Endothelial cell of umbilical vein (primary cell): ENCODE results near the gene KCNQ5. TPM values are rescaled to one million over a fixed set of nuclear protein-coding genes. Genes with fewer than 3 reads are reported as not detected.

ENCODE experiments used
- BruUV-seq: library from RNA; stranded (reverse); fragments of 400-500 nt; replicated peaks from 2 replicates; lab custom pipeline; 2021; lab: Mats Ljungman, UMichigan
- CTCF ChIA-PET: fragments of 300-600, 350-600 bp; sonication (Branson Sonifier 250); formaldehyde crosslinking; loops from one replicate; lab custom pipeline; 2021; ENCODE audit warnings: antibody characterized with exemption, inconsistent platforms; lab: Charles Lee
- POLR2A ChIA-PET: fragments of 300-600, 350-600 bp; sonication (Branson Sonifier 250); formaldehyde crosslinking; loops from one replicate; lab custom pipeline; 2021; ENCODE audit warnings: antibody characterized with exemption, inconsistent platforms; lab: Charles Lee
- DNase-seq: peaks from one replicate; pipeline ENCODE4 v3.0.0-alpha.2; 2011; ENCODE audit warnings: low read depth, low spot score
- FAIRE-seq: peaks from 2 replicates; lab custom pipeline; 2011; peaks lifted over from hg19 to GRCh38; lab: Jason Lieb, UNC
- H2AFZ ChIP-seq: 2 replicates; pipeline ENCODE4 v1.6.0; 2012; ENCODE audit warnings: low read depth, low read length, control low read depth, inconsistent platforms
- H3K27ac ChIP-seq: 2 replicates; pipeline ENCODE4 v1.5.1; 2011; ENCODE audit warnings: low read depth, mild to moderate bottlenecking, control low read depth, low read length, moderate library complexity; ENCODE audit not compliant: insufficient read depth
- H3K27me3 ChIP-seq, 2 experiments: 2 replicates each; pipeline versions ENCODE4 v1.6.0 to v1.6.1; 2011; ENCODE audit warnings: low read length in 2 of 2, mixed read lengths in 1 of 2; ENCODE audit not compliant: control insufficient read depth in 2 of 2, insufficient read depth in 2 of 2
- H3K36me3 ChIP-seq, 2 experiments: 2 replicates in 1 of 2; 3 replicates in 1 of 2; pipeline ENCODE4 v1.5.1; 2011; ENCODE audit warnings: low read length in 2 of 2, mild to moderate bottlenecking in 1 of 2, moderate library complexity in 1 of 2; ENCODE audit not compliant: control insufficient read depth in 2 of 2, insufficient read depth in 2 of 2; ENCODE audit errors: extremely low read depth in 1 of 2
- H3K4me1 ChIP-seq: 3 replicates; pipeline ENCODE4 v1.5.1; 2011; ENCODE audit warnings: mild to moderate bottlenecking, low read length; ENCODE audit not compliant: control insufficient read depth, insufficient read depth; ENCODE audit errors: extremely low read depth
- H3K4me2 ChIP-seq: 2 replicates; pipeline ENCODE4 v1.6.1; 2011; ENCODE audit warnings: low read length, control low read depth, mixed read lengths; ENCODE audit not compliant: insufficient read depth
- H3K4me3 ChIP-seq, 3 experiments: fragments of 200-600 bp in 1 of 3; sonication (generic), shearing (Covaris generic) in 1 of 3; replicated peaks in 1 of 3; 2 replicates each; pipeline ENCODE4 v1.5.1; 2011 to 2016; ENCODE audit warnings: control low read depth in 3 of 3, low read length in 3 of 3, mild to moderate bottlenecking in 2 of 3, inconsistent platforms in 1 of 3, low read depth in 1 of 3, moderate library complexity in 1 of 3; ENCODE audit not compliant: insufficient read depth in 1 of 3
- H3K79me2 ChIP-seq: 2 replicates; pipeline ENCODE4 v1.6.0; 2012; ENCODE audit warnings: low read length, inconsistent platforms; ENCODE audit not compliant: control insufficient read depth, insufficient read depth
- H3K9ac ChIP-seq: replicated peaks from 2 replicates; pipeline ENCODE3; 2011; ENCODE audit warnings: low read length, control low read depth; ENCODE audit not compliant: insufficient read depth; ENCODE audit errors: extremely low read depth
- H3K9me1 ChIP-seq: replicated peaks from 3 replicates; pipeline ENCODE4 v1.6.0; 2011; ENCODE audit warnings: mild to moderate bottlenecking, low read length; ENCODE audit not compliant: control insufficient read depth, insufficient read depth; ENCODE audit errors: extremely low read depth
- H3K9me3 ChIP-seq: replicated peaks from 2 replicates; pipeline ENCODE4 v1.5.1; 2012; ENCODE audit warnings: low read length, inconsistent platforms; ENCODE audit not compliant: control insufficient read depth, insufficient read depth
- H4K20me1 ChIP-seq: replicated peaks from 2 replicates; pipeline ENCODE3; 2011; ENCODE audit warnings: mild to moderate bottlenecking, low read length; ENCODE audit not compliant: control insufficient read depth, insufficient read depth; ENCODE audit errors: extremely low read depth
- EZH2 ChIP-seq: IDR thresholded peaks from 2 replicates; pipeline ENCODE4 v1.6.1; 2012; ENCODE audit warnings: borderline replicate concordance, low read depth, mild to moderate bottlenecking, moderate library complexity, low read length, inconsistent platforms; ENCODE audit not compliant: severe bottlenecking
- FOS ChIP-seq: IDR thresholded peaks from 2 replicates; pipeline ENCODE4 v1.6.1; 2011; ENCODE audit warnings: mild to moderate bottlenecking, low read length, moderate library complexity, borderline replicate concordance; ENCODE audit not compliant: insufficient read depth
- GATA2 ChIP-seq: IDR thresholded peaks from 2 replicates; pipeline ENCODE4 v1.7.0; 2011; ENCODE audit warnings: low read depth, mild to moderate bottlenecking, moderate library complexity, mixed read lengths, low read length; ENCODE audit not compliant: insufficient read length, insufficient read depth
- JUN ChIP-seq: IDR thresholded peaks from 2 replicates; pipeline ENCODE4 v1.6.1; 2011; ENCODE audit warnings: borderline replicate concordance, low read depth; ENCODE audit not compliant: insufficient read length, insufficient read depth
- MYC ChIP-seq: IDR thresholded peaks from one replicate; pipeline ENCODE4 v1.6.1; 2011; ENCODE audit warnings: mild to moderate bottlenecking, low read depth, low read length
- POLR2A ChIP-seq: IDR thresholded peaks from 2 replicates; pipeline ENCODE4 v1.6.1; 2012; ENCODE audit warnings: low read depth, mild to moderate bottlenecking, control low read depth, low read length
- POLR2AphosphoS5 ChIP-seq: IDR thresholded peaks from 2 replicates; pipeline ENCODE4 v1.6.1; 2012; ENCODE audit warnings: low read depth, mild to moderate bottlenecking, control low read depth, low read length, moderate library complexity; ENCODE audit not compliant: insufficient read depth
- dilution Hi-C: fragments of 300-500 bp; cut with MboI; formaldehyde crosslinking; loops from one replicate; pipeline ENCODE4 v1.15.0; 2019; ENCODE audit warnings: low sequenced_read_pairs; ENCODE audit not compliant: extremely low pct_ligation_motif_present
- intact Hi-C: fragments of 100-400 bp; cut with micrococcal nuclease; formaldehyde crosslinking; loops from one replicate; pipeline ENCODE4 v1.10.0; 2022
- polyA plus RNA-seq, 4 experiments: library from polyadenylated mRNA; depleted of rRNA in 3 of 4; stranded (reverse) in 3 of 4; unstranded in 1 of 4; fragments of >200 nt; gene quantifications; 2 replicates each; pipeline versions ENCODE4 v1.2.1 to v1.2.3, GENCODE V29; 2011 to 2012; ENCODE audit warnings: missing spikeins in 1 of 4
- total RNA-seq: library from RNA; stranded (reverse); gene quantifications from 2 replicates; pipeline ENCODE4 v1.2.3, GENCODE V29; 2021
- TF ChIP-seq, protein P1 (sequence below): IDR thresholded peaks from 2 replicates; pipeline ENCODE4 v1.6.1; 2011; ENCODE audit not compliant: insufficient read depth, insufficient read length
- TF ChIP-seq, protein P2 (sequence below), 2 donors: IDR thresholded peaks; 1 replicate in 1 of 2; 2 replicates in 1 of 2; pipeline ENCODE4 v1.5.1; 2011; ENCODE audit warnings: low read length in 2 of 2, mild to moderate bottlenecking in 2 of 2, moderate library complexity in 2 of 2, control low read depth in 1 of 2, inconsistent platforms in 1 of 2, low read depth in 1 of 2; ENCODE audit not compliant: insufficient read depth in 1 of 2; ENCODE audit errors: extremely low read depth in 1 of 2

The KCNQ5 gene
- total and polyA plus RNA-seq, 2 donors (not counting 3 experiments of a cell fraction or from before 2014, with no cell fraction given): 0.22 TPM; not detected in 1

DNA sequence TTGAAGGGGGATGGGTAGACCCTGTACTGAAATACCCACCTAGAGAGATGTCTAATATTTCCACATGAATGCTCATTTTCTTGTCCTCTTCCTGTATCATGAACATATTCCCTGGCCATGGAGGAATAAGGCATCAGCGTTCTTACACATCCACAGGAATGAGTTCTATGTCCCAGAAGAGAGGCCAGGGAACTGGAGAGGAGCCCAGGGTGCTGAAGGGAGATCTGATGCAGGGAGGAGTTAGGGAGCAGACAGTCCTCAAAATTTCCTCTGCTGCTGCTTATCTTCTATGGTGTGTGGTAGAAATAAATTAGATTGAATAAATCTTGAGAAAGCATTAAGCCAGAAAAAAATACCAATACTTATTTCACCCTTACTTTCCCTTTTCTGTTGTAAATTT lies 295.0 kb downstream of the KCNQ5 start:
- Histone ChIP-seq H3K4me1 (no peaks in the 10 kb centered on the region), H3K79me2 (no peaks in the 10 kb centered on the region), H3K27me3 (peaks cover 1 to 6% of the 10 kb centered on the region in 2 experiments), H3K36me3 (no peaks in the 10 kb centered on the region), H3K9me1 (no peaks in the 10 kb centered on the region), H3K4me3 (no peak overlapping the region), H2AFZ (no peak overlapping the region), H3K9me3 (no peaks in the 10 kb centered on the region), H3K9ac (no peak overlapping the region), H4K20me1 (no peaks in the 10 kb centered on the region), H3K27ac (no peak overlapping the region), H3K4me2 (no peak overlapping the region)
- BruUV-seq: no TSS peak
- intact Hi-C loops: no loop called here
- no peak for TF ChIP-seq POLR2AphosphoS5
- no peak for TF ChIP-seq GATA2
- TF ChIP-seq JUN: no peak
- TF ChIP-seq, protein P1, sequence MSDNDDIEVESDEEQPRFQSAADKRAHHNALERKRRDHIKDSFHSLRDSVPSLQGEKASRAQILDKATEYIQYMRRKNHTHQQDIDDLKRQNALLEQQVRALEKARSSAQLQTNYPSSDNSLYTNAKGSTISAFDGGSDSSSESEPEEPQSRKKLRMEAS: no peak
- no peak for TF ChIP-seq MYC
- no peak for TF ChIP-seq POLR2A
- TF ChIP-seq FOS: no peak
- TF ChIP-seq, protein P2, sequence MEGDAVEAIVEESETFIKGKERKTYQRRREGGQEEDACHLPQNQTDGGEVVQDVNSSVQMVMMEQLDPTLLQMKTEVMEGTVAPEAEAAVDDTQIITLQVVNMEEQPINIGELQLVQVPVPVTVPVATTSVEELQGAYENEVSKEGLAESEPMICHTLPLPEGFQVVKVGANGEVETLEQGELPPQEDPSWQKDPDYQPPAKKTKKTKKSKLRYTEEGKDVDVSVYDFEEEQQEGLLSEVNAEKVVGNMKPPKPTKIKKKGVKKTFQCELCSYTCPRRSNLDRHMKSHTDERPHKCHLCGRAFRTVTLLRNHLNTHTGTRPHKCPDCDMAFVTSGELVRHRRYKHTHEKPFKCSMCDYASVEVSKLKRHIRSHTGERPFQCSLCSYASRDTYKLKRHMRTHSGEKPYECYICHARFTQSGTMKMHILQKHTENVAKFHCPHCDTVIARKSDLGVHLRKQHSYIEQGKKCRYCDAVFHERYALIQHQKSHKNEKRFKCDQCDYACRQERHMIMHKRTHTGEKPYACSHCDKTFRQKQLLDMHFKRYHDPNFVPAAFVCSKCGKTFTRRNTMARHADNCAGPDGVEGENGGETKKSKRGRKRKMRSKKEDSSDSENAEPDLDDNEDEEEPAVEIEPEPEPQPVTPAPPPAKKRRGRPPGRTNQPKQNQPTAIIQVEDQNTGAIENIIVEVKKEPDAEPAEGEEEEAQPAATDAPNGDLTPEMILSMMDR (IDR thresholded peaks at IDR 0.05; ENCODE audit: extremely low read depth in 1 of 2, insufficient read depth in 1 of 2, low read depth in 1 of 2, low read length in 2 of 2): no peak
- no peak for TF ChIP-seq EZH2
- CTCF ChIA-PET: no interaction called here
- FAIRE-seq (no peak), DNase-seq (no peak)
- dilution Hi-C loops: no loop called here
- POLR2A ChIA-PET: no interaction called here
